Neural cell (in vitro differentiated cells): ENCODE data around the gene CREB3L4. TPM values are rescaled to one million over a fixed set of nuclear protein-coding genes. Genes with fewer than 3 reads are reported as not detected.

Source experiments
- H2AFZ ChIP-seq: fragments of 200-600, 300-800 bp; sonication (generic), shearing (Covaris generic); 2 replicates; pipeline ENCODE4 v1.6.0; 2014; ENCODE audit warnings: low read depth, mild to moderate bottlenecking, antibody characterized with exemption, low read length, moderate library complexity
- H3F3A ChIP-seq: fragments of 200-600 bp; shearing (Covaris generic); 2 replicates; pipeline ENCODE4 v1.6.1; 2016; ENCODE audit warnings: mild to moderate bottlenecking, moderate library complexity, mixed read lengths, antibody characterized with exemption, low read length; ENCODE audit not compliant: insufficient read depth, poor library complexity, severe bottlenecking
- H3K27ac ChIP-seq: fragments of 200-600, 300-800 bp; sonication (generic), shearing (Covaris generic); 2 replicates; pipeline ENCODE4 v1.5.1; 2014; ENCODE audit warnings: mild to moderate bottlenecking, low read length, moderate library complexity
- H3K27me3 ChIP-seq: fragments of 300-800, 200-600 bp; sonication (generic), shearing (Covaris generic); 2 replicates; pipeline ENCODE4 v1.6.0; 2014; ENCODE audit warnings: mild to moderate bottlenecking, low read depth, low read length, moderate library complexity; ENCODE audit not compliant: insufficient read depth
- H3K36me3 ChIP-seq: fragments of 300-800, 200-600 bp; sonication (generic), shearing (Covaris generic); 2 replicates; pipeline ENCODE4 v1.5.1; 2014; ENCODE audit warnings: mild to moderate bottlenecking, antibody characterized with exemption, low read length, moderate library complexity; ENCODE audit not compliant: insufficient read depth
- H3K4me2 ChIP-seq: fragments of 300-800, 200-600 bp; sonication (generic), shearing (Covaris generic); 2 replicates; pipeline ENCODE4 v1.6.0; 2014; ENCODE audit warnings: mild to moderate bottlenecking, low read length
- H3K4me3 ChIP-seq: fragments of 300-800, 200-600 bp; sonication (generic), shearing (Covaris generic); 2 replicates; pipeline ENCODE4 v1.5.1; 2014; ENCODE audit warnings: mild to moderate bottlenecking, low read length, moderate library complexity
- H3K79me2 ChIP-seq: fragments of 200-600 bp; shearing (Covaris generic); replicated peaks from 2 replicates; pipeline ENCODE4 v1.6.0; 2014; ENCODE audit warnings: mild to moderate bottlenecking, low read length, moderate library complexity; ENCODE audit not compliant: insufficient read depth
- H3K9ac ChIP-seq: fragments of 300-800, 200-600 bp; sonication (generic), shearing (Covaris generic); 2 replicates; pipeline ENCODE4 v1.6.1; 2016; ENCODE audit warnings: mild to moderate bottlenecking, low read length, mixed read lengths
- H3K9me2 ChIP-seq: fragments of 200-600 bp; shearing (Covaris generic); 2 replicates; pipeline ENCODE4 v1.6.1; 2016; ENCODE audit warnings: mild to moderate bottlenecking, low read length, mixed read lengths; ENCODE audit not compliant: insufficient read depth
- H3K9me3 ChIP-seq: fragments of 200-600, 300-800 bp; sonication (generic), shearing (Covaris generic); 2 replicates; pipeline ENCODE4 v1.6.1; 2016; ENCODE audit warnings: mild to moderate bottlenecking, mixed run types, low read length, moderate library complexity, mixed read lengths
- H4K20me1 ChIP-seq: fragments of 200-600 bp; shearing (Covaris generic); 2 replicates; pipeline ENCODE4 v1.6.1; 2016; ENCODE audit warnings: mild to moderate bottlenecking, mixed run types; ENCODE audit not compliant: insufficient read depth
- EP300 ChIP-seq: fragments of 450-650 bp; conservative IDR thresholded peaks from 2 replicates; pipeline ENCODE4 v1.6.1; 2014; ENCODE audit warnings: antibody characterized with exemption, mild to moderate bottlenecking, moderate library complexity; ENCODE audit not compliant: poor library complexity, severe bottlenecking
- EZH2 ChIP-seq: fragments of 200-600, 300-800 bp; shearing (Covaris generic), sonication (generic); IDR thresholded peaks from 2 replicates; pipeline ENCODE4 v1.6.1; 2014; ENCODE audit warnings: antibody characterized with exemption, low read length, borderline replicate concordance, mild to moderate bottlenecking; ENCODE audit not compliant: insufficient read depth, poor library complexity, severe bottlenecking
- MXI1 ChIP-seq: fragments of 450-650 bp; conservative IDR thresholded peaks from 2 replicates; pipeline ENCODE4 v1.6.1; 2014; ENCODE audit warnings: antibody characterized with exemption, mild to moderate bottlenecking; ENCODE audit not compliant: poor library complexity, severe bottlenecking
- POLR2AphosphoS5 ChIP-seq: IDR thresholded peaks from 2 replicates; pipeline ENCODE4 v1.6.1; 2012
- RAD21 ChIP-seq: fragments of 450-650 bp; conservative IDR thresholded peaks from 2 replicates; pipeline ENCODE4 v1.6.1; 2014; ENCODE audit warnings: antibody characterized with exemption, mild to moderate bottlenecking, moderate library complexity
- SMC3 ChIP-seq: fragments of 450-650 bp; conservative IDR thresholded peaks from 2 replicates; pipeline ENCODE4 v1.6.1; 2014; ENCODE audit warnings: antibody characterized with exemption, mild to moderate bottlenecking, moderate library complexity; ENCODE audit not compliant: poor library complexity
- TAF1 ChIP-seq: IDR thresholded peaks from 2 replicates; pipeline ENCODE4 v1.6.1; 2012; ENCODE audit warnings: low read depth
- polyA plus RNA-seq: library from polyadenylated mRNA; depleted of rRNA; stranded (reverse); fragments of >200 nt; gene quantifications from 2 replicates; pipeline ENCODE4 v1.2.3, GENCODE V29; 2014
- TF ChIP-seq, protein P1 (sequence below): IDR thresholded peaks from 2 replicates; pipeline ENCODE4 v1.6.1; 2012; ENCODE audit warnings: borderline replicate concordance
- TF ChIP-seq, protein P2 (sequence below): fragments of 450-650 bp; IDR thresholded peaks from 2 replicates; pipeline ENCODE4 v1.5.1; 2014; ENCODE audit warnings: antibody characterized with exemption, mild to moderate bottlenecking, moderate library complexity; ENCODE audit not compliant: poor library complexity, severe bottlenecking

The CREB3L4 gene
- polyA plus RNA-seq, 1 donor from 2014 or later: 18.0 TPM

DNA sequence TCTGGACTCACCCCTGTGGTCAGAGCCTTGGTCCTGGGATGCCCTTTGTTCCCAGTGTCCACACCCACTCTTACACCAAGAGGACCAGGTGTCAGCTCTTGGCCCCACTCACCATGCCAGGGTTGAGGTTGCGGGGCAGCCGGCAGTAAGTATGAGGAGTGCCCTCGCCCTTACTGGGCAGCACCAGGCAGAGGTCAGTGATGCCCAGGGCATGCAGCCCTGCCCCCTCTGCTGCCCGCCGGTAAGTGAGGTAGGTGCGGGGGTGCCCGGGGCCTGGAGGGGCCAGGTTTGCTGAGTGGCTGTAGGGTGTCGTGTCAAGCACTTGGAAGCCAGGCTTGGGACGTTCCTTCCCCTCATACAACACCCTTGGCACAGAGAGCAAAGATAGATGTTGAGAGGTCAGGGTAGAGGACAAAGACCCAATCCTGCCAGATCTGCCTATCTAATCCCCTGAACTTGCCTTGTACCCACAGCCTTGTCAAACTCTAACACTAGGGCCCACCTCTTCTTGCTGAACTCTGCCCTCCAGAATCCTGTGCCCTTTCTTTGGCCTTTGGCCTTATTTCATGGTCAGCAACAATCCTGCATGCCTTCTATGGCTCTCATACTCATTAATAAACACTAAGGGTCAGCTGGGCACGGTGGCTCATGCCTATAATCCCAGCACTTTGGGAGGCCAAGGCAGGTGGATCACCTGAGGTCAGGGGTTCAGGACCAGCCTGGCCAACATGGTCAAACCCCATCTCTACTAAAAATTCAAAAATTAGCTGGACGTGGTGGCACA lies 24.7 kb upstream of the CREB3L4 start:
- Histone ChIP-seq H3K4me3 (no peak overlapping the region), H3K79me2 (peaks cover 4% of the 10 kb centered on the region), H3K9me2 (no peaks in the 10 kb centered on the region), H3K36me3 (no peaks in the 10 kb centered on the region), H4K20me1 (no peaks in the 10 kb centered on the region), H3K9ac (no peak overlapping the region), H3K9me3 (no peaks in the 10 kb centered on the region), H3F3A (no peaks in the 10 kb centered on the region), H3K27ac (no peak overlapping the region), H2AFZ (no peak overlapping the region), H3K27me3 (no peaks in the 10 kb centered on the region), H3K4me2 (no peak overlapping the region)
- TF ChIP-seq, protein P1, sequence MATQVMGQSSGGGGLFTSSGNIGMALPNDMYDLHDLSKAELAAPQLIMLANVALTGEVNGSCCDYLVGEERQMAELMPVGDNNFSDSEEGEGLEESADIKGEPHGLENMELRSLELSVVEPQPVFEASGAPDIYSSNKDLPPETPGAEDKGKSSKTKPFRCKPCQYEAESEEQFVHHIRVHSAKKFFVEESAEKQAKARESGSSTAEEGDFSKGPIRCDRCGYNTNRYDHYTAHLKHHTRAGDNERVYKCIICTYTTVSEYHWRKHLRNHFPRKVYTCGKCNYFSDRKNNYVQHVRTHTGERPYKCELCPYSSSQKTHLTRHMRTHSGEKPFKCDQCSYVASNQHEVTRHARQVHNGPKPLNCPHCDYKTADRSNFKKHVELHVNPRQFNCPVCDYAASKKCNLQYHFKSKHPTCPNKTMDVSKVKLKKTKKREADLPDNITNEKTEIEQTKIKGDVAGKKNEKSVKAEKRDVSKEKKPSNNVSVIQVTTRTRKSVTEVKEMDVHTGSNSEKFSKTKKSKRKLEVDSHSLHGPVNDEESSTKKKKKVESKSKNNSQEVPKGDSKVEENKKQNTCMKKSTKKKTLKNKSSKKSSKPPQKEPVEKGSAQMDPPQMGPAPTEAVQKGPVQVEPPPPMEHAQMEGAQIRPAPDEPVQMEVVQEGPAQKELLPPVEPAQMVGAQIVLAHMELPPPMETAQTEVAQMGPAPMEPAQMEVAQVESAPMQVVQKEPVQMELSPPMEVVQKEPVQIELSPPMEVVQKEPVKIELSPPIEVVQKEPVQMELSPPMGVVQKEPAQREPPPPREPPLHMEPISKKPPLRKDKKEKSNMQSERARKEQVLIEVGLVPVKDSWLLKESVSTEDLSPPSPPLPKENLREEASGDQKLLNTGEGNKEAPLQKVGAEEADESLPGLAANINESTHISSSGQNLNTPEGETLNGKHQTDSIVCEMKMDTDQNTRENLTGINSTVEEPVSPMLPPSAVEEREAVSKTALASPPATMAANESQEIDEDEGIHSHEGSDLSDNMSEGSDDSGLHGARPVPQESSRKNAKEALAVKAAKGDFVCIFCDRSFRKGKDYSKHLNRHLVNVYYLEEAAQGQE: no peak
- TF ChIP-seq, protein P2, sequence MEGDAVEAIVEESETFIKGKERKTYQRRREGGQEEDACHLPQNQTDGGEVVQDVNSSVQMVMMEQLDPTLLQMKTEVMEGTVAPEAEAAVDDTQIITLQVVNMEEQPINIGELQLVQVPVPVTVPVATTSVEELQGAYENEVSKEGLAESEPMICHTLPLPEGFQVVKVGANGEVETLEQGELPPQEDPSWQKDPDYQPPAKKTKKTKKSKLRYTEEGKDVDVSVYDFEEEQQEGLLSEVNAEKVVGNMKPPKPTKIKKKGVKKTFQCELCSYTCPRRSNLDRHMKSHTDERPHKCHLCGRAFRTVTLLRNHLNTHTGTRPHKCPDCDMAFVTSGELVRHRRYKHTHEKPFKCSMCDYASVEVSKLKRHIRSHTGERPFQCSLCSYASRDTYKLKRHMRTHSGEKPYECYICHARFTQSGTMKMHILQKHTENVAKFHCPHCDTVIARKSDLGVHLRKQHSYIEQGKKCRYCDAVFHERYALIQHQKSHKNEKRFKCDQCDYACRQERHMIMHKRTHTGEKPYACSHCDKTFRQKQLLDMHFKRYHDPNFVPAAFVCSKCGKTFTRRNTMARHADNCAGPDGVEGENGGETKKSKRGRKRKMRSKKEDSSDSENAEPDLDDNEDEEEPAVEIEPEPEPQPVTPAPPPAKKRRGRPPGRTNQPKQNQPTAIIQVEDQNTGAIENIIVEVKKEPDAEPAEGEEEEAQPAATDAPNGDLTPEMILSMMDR: no peak
- TF ChIP-seq TAF1 (no peak), EP300 (no peak), POLR2AphosphoS5 (no peak), SMC3 (no peak), EZH2 (no peak), RAD21 (no peak)

DNA sequence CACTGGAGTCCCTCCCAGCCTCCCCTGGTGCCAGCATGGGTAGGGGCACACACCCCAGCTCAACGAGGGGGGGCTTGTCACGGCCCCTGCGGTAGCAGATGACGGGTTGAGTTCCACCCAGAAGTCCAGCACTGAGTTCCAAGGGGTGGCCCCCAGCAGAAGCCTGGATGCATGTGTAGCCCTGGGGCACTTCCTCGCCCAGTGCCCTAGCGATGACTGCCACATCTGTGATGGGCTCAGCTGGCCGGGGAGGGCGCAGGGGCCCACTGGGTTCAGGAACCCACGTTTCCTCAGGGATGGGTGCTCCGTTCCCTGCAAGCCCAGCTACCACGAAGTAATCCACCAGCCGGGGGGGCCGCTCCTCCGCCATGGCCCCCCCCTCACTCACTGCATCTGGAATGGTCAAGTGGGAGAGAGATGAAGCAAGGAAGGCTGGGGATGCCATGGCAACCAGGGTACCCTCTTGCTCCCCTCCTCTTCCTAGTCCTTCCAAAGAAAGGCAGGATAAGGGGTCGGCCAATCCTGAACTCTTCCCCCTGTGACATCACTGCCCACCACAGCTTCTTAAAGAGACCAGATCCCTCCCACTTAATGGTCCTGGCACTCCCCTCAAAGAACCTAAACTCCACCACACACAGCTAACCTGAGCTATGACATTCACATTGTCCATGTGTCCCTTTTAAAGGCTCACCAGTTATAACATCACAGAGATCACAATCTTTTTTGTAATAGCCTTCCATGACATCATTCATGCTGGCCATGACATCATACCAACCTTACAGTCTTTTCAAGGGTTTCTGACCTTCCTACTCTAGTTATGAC lies 23.5 kb upstream of the CREB3L4 start:
- Histone ChIP-seq H3K36me3 (no peaks in the 10 kb centered on the region), H3K9me2 (no peaks in the 10 kb centered on the region), H3K27me3 (no peaks in the 10 kb centered on the region), H2AFZ (no peak overlapping the region), H3K9ac (no peak overlapping the region), H3K4me2 (no peak overlapping the region), H3K79me2 (peaks cover 4% of the 10 kb centered on the region), H3K4me3 (no peak overlapping the region), H4K20me1 (no peaks in the 10 kb centered on the region), H3F3A (no peaks in the 10 kb centered on the region), H3K27ac (no peak overlapping the region), H3K9me3 (no peaks in the 10 kb centered on the region)
- no peak for TF ChIP-seq SMC3
- TF ChIP-seq EZH2: no peak
- no peak for TF ChIP-seq POLR2AphosphoS5
- no peak for TF ChIP-seq RAD21
- TF ChIP-seq, protein P1: no peak
- TF ChIP-seq MXI1: no peak
- TF ChIP-seq EP300: no peak
- TF ChIP-seq, protein P2: no peak
- no peak for TF ChIP-seq TAF1
